Urinary bladder (tissue), 4 donors: ENCODE measurements around the gene C16orf90. TPM values are rescaled to one million over a fixed set of nuclear protein-coding genes. Genes with fewer than 3 reads are reported as not detected.

Source experiments
- DNase-seq: peaks from one replicate; pipeline ENCODE4 v3.0.0-alpha.2; 2015; ENCODE audit errors: extremely low spot score
- H3K27ac ChIP-seq: one replicate; pipeline ENCODE4 v1.5.1; 2013; ENCODE audit warnings: low read depth, mild to moderate bottlenecking, moderate library complexity
- H3K36me3 ChIP-seq: one replicate; pipeline ENCODE4 v1.6.1; 2013; ENCODE audit warnings: mild to moderate bottlenecking, moderate library complexity; ENCODE audit not compliant: insufficient read depth
- H3K4me1 ChIP-seq: one replicate; pipeline ENCODE4 v1.6.1; 2013; ENCODE audit warnings: mild to moderate bottlenecking, moderate library complexity; ENCODE audit not compliant: insufficient read depth
- H3K4me3 ChIP-seq: one replicate; pipeline ENCODE4 v1.5.1; 2013; ENCODE audit warnings: low read depth, low read length
- WGBS: extraction: QIAGEN DNeasy Blood & Tissue Kit; methylation state at CpG from one replicate; pipeline ENCODE4 v1.1.7; 2013; 5-methylcytosine and 5-hydroxymethylcytosine counted together
- polyA plus RNA-seq: library from polyadenylated mRNA; stranded (reverse); fragments of 200-250 nt; gene quantifications from one replicate; pipeline ENCODE4 v1.2.3, GENCODE V29; 2013
- total RNA-seq: library from RNA; depleted of rRNA; stranded (reverse); fragments of >200 nt; gene quantifications from one replicate; pipeline ENCODE4 v1.2.3, GENCODE V29; 2014
- donor health status: healthy with polysubstance abuse.
- donor health status: healthy.

Gene C16orf90
- total and polyA plus RNA-seq, 2 donors, result not detected

DNA sequence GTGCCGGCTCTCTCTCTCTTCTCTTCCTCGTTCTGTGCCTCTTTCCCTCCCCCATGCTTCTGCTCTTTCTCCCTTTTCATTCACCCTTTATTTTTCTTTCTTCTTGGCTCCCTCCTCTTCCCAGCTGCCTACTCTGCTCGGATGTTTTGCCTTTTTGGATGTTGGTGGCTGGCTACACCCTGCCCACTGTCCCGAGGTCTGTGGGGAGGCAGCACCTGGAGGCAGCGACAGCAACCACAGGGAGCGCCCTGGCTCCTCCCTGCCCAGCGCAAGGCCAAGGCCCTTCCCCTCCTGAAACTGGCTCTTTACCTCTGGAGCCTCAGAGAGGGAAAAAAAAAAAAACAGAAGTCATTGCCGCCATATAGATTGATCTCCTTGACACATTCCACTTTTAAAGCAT, 25.6 kb upstream of the C16orf90 start:
- Histone ChIP-seq H3K27ac (no peak overlapping the region), H3K4me1 (no peaks in the 10 kb centered on the region), H3K36me3 (peaks cover 2% of the 10 kb centered on the region), H3K4me3 (no peak overlapping the region)
- WGBS, result 37% methylated on average over 8 of the region's 8 CpGs
- no peak for DNase-seq

DNA sequence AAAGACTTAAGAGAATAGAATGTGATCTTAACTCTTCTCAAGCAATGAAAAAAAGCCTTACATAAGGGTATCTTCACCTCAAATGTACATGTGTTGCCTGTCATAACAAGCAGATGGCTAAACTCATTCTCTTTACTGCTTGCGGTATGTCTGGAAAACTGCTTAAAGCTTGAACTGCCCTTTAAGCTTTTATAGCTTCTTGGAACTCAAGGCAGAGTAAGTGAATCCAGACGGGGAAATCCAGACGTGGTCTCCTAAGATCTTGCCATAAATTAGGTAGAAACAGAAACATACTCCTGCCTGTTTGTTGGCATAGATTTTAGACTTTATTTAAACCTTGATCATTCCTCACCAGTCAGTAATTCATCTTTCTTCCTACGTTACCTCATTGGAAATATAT, 25.1 kb upstream of the C16orf90 start:
- no peak overlapping the region for H3K4me3 ChIP-seq
- no peaks in the 10 kb centered on the region for H3K4me1 ChIP-seq
- peaks cover 2% of the 10 kb centered on the region for H3K36me3 ChIP-seq
- H3K27ac ChIP-seq, result no peak overlapping the region
- DNase-seq, result peak; percentile 77
- WGBS, result 34% methylated on average over 4 of the region's 4 CpGs

DNA sequence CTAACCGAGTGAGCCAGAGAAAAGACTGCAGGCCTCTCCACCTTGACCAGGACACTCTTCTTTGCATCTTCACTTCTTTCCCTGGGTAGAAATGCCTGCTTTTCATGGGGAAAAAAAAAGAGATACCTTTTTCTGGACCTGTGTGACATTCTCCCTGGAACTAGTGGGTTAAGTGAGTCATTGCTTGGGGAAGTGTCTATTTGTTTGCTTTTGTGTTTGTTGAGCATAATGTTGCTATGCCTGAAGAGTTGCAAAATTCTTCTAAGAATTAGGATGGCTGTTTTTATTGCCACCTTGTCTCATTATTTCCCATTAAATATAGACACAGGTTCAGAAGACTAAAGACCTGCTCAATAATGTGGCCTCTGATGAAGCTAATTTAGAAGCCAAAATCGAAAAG, 24.3 kb upstream of the C16orf90 start:
- 98% methylated on average over 2 of the region's 2 CpGs for WGBS
- no peaks in the 10 kb centered on the region for H3K4me1 ChIP-seq
- H3K4me3 ChIP-seq, result no peak overlapping the region
- H3K27ac ChIP-seq, result no peak overlapping the region
- peaks cover 2% of the 10 kb centered on the region for H3K36me3 ChIP-seq
- DNase-seq, result no peak

DNA sequence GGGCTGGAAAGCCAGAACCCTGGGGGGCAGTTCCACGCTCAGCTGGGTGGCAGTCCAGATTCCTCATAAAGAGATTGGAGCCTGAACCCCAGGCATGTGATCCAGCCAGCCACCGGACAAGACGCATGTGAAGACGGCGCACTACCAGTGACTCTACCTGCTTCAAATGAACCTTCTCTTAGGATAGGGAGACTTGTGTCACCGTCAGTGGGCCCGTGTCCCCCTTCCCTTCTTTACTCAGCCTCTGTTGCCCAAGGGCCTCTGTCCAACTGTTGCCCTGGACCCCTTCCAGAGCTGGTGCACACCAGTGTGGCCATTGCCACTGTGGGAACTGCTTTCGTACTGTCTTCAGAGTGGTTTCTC, 23.7 kb upstream of the C16orf90 start:
- peaks cover 2% of the 10 kb centered on the region for H3K36me3 ChIP-seq
- WGBS, result 94% methylated on average over 8 of the region's 8 CpGs
- DNase-seq, result no peak
- H3K4me3 ChIP-seq, result no peak overlapping the region
- H3K27ac ChIP-seq, result no peak overlapping the region
- H3K4me1 ChIP-seq, result no peaks in the 10 kb centered on the region

DNA sequence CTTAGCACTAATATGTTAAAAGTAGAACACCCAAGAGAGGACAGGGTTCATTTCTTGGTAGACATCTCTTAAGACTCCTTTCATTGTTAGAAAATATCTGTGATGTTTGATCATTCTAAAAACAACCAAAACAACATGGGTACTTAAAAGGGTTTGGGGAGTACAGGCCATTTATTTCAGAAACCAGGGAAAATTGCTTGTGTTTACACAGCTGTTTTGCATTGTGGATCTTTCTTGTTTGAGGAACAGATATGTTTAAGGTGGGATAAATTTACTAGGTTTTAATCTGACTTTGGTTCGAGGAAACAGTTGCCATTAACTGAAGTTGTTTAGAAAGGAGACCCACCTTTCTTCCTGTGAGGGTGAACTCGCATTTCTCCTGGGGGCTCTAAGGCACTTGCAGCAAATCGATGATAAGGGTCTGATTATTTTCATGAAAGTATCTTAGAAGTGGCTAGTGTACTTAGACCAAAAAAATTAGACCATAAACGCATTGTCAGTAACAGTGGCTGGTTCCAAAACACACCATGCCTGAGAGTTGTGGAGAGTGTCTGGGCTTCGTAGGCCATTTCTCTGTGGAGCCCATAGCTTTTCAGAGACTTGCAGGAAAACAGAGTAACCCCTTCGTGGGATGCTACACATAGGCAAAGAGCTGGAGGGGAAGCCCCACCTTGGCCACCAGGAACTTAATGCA, 23.1 kb upstream of the C16orf90 start:
- H3K4me3 ChIP-seq, result no peak overlapping the region
- peaks cover 2% of the 10 kb centered on the region for H3K36me3 ChIP-seq
- 79% methylated on average over 6 of the region's 6 CpGs for WGBS
- DNase-seq, result no peak
- H3K27ac ChIP-seq, result no peak overlapping the region
- no peaks in the 10 kb centered on the region for H3K4me1 ChIP-seq

DNA sequence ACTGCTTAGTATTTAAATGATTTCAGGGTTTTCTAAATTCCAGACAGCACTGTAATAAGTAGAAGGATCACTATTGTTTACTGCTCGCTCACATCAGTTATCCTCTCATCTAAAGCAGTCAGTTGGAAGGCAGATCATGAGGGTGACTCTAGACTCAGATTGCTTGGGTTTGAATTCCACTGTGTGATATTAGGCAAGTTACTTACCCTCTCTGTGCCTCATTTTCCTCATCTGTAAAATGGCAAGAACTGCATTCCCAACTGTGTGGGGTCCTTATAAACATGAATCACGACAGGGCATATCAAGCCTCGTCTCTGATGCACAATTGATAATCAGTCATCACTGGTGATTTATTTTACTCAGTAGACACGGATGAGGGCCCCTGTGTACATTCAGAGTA, 20.6 kb upstream of the C16orf90 start:
- Histone ChIP-seq H3K4me3 (no peak overlapping the region), H3K36me3 (peaks cover 7% of the 10 kb centered on the region), H3K4me1 (no peaks in the 10 kb centered on the region), H3K27ac (no peak overlapping the region)
- WGBS, result 97% methylated on average over 4 of the region's 4 CpGs
- DNase-seq, result no peak

DNA sequence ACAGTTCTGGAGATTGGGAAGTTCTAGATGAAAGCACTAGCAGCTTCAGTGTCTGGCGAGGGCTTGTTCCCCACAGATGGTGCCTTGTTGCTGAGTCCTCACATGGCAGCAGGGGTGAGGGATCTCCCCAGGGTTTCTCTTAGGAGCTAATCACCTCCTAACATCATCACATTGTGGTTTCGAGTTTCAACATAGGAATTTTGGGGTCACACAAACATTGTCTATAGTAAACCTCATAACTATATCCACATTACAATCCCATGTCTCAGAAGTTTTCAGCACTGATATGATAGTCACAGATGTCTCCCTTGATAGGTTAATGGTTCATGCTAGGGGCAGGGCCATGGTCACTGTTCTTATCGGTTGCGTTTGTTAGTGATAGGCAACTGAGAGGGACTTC, 19.3 kb upstream of the C16orf90 start:
- Histone ChIP-seq H3K4me3 (no peak overlapping the region), H3K36me3 (peaks cover 6% of the 10 kb centered on the region), H3K27ac (no peak overlapping the region), H3K4me1 (no peaks in the 10 kb centered on the region)
- WGBS, result 93% methylated on average over 4 of the region's 4 CpGs
- DNase-seq, result no peak

DNA sequence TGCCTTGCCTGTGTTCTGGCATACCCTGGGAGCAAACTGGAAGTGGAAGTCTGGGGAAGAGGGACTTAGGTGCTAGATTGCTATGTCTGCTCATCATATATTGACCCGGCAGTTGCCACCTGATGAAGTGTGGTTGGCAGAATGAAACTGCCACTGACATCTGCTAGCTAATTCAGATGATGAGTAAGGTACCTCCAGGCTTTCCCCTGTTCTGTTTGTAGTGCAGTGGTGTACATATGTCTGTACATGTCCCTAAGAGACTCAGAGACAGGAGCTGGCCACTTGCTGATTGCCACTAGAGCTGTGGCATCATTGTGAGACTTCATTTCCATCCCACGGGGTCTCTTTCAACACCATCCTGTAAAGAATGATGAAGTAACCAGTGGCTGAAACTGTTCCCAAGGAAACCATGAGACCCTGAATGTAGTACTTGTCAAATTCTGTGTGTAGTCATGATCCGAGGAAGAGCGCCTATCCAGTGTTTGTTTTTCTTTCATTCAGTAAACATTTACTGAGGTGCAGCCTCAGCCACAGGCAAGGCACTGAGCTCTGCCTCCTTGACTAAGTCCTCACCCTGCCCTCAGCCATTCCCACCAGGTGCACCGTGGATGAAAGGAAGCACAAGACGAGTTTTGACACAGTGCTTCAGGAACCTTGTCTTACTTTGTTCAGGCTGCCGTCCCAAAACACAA, 18.7 kb upstream of the C16orf90 start:
- Histone ChIP-seq H3K27ac (no peak overlapping the region), H3K4me1 (no peaks in the 10 kb centered on the region), H3K36me3 (peaks cover 6% of the 10 kb centered on the region), H3K4me3 (no peak overlapping the region)
- WGBS, result 93% methylated on average over 7 of the region's 7 CpGs
- DNase-seq, result no peak

DNA sequence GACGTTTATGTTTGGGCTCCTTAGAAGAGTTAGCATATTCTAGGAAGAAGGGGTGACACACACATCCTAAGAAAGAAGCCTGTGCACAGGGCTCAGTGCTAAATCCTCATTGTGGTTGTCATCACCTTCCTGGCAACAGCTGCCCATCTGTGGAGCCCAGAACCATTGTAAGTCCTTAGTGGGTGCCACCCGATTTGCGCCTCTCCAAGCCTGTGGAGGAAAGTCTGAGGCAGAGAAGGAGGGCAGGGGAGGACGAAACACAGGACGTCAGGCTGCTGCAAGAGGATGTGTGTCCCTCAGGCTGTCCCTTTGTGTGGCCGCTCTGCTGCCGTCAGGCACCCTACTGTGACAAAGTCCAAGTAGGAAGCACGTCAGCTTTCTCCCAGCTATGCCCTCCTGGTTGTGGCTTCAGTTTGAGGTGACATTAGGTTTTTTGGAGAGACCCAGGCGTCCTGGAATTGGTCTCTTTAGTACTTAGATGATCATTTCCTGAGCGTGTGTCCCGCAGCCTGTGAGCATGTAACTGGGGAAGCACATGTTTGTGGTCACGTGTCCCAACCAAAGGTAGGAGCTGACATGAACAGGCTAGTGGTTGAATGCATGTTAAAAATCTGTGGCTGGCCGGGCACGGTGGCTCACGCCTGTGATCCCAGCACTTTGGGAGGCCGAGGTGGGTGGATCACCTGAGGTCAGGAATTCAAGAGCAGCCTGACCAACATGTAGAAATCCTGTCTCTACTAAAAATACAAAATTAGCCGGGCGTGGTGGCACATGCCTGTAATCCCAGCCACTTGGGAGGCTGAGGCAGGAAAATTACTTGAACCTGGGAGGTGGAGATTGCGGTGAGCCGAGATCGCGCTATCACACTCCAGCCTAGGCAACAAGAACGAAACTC, 16.2 kb upstream of the C16orf90 start:
- WGBS, result 95% methylated on average over 23 of the region's 23 CpGs
- no peak for DNase-seq
- peaks cover 6% of the 10 kb centered on the region for H3K36me3 ChIP-seq

DNA sequence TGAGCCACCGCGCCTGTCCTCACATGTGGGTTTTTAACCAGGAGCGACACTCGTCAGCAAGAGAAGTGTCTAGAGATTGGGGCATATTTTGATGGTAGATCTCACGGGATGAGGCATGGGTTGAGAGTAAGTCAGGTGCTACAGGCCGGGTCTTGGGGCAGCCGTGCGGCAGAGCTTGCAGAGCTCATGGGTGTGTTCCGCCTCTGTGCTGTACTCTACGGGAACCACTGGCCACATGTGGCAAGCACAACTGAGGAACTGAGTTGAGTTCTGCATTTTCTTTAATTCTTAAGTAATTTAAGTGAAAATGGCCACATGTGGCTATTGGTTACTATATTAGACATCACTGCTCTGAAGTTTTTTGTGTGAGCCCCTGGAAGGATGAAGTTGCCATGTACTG, 15.1 kb upstream of the C16orf90 start:
- no peaks in the 10 kb centered on the region for H3K4me1 ChIP-seq
- no peak overlapping the region for H3K4me3 ChIP-seq
- no peak for DNase-seq
- peaks cover 7% of the 10 kb centered on the region for H3K36me3 ChIP-seq
- H3K27ac ChIP-seq, result no peak overlapping the region
- 96% methylated on average over 10 of the region's 10 CpGs for WGBS

More for the DNA sequence above, 16.2 kb upstream of the C16orf90 start:
- H3K4me1 ChIP-seq, result no peaks in the 10 kb centered on the region
- H3K4me3 ChIP-seq, result no peak overlapping the region
- H3K27ac ChIP-seq, result no peak overlapping the region

DNA sequence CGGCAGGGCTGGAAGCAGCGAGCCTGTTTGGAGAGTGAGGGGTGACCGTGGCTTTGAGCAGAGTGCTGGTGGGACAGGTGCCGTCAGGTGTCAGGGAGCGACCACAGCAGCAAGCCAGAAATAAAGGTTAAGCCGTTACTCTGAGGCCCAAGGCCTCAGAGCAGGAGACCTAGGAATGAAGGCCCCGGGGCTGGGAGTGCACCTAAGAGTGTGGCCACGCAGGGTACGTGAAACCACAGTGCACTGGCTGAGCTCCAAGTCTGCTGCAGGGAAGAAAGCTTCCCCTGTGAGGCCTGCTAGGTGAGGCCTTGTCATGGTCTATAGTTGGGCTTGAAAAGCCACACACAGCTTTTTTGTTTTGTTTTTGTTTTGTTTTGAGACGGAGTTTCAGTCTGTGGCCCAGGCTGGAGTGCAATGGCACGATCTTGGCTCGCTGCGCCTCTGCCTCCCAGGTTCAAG, 14.2 kb upstream of the C16orf90 start:
- 89% methylated on average over 13 of the region's 13 CpGs for WGBS
- no peak for DNase-seq

DNA sequence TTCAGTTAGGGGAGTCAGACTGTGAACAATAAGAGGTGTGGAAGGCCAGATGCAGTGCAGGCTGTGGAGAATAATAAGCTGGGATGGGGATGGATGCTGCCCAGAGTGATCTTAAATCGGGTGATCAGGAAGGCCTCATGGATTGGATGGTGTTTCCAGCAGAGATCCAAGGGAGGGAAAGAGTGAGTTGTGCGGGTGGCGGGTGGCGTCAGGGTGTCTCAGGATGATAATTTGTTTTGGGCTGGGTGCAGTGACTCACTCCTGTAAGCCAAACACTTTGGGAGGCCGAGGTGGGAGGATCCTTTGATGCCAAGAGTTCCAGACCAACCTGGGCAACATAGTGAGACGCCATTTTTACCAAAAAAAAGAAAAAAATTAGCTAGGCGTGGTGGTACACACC, 13.4 kb upstream of the C16orf90 start:
- DNase-seq, result no peak
- Histone ChIP-seq H3K4me1 (no peaks in the 10 kb centered on the region), H3K36me3 (peaks cover 7% of the 10 kb centered on the region), H3K27ac (no peak overlapping the region), H3K4me3 (no peak overlapping the region)
- 95% methylated on average over 7 of the region's 7 CpGs for WGBS

More for the DNA sequence above, 14.2 kb upstream of the C16orf90 start:
- Histone ChIP-seq H3K27ac (no peak overlapping the region), H3K36me3 (peaks cover 7% of the 10 kb centered on the region), H3K4me3 (no peak overlapping the region), H3K4me1 (no peaks in the 10 kb centered on the region)

DNA sequence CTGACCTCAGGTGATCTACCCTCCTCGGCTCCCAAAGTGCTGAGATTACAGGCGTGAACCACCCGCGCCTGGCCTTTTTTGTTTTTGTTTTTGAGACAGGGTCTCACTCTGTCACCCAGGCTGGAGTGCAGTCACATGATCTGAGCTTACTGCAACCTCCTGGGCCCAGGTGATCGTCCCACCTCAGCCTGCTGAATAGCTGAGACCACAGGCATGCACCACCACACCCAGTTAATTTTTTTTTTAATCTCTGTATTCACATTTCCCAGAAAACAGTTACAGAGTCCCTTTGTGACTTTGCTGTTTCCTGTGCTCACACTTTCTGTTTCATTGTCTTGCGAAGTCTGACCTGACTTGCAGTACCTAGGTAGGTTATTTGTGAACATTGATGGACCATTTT, 8.2 kb upstream of the C16orf90 start:
- 84% methylated on average over 6 of the region's 6 CpGs for WGBS
- Histone ChIP-seq H3K4me3 (no peak overlapping the region), H3K27ac (no peak overlapping the region), H3K36me3 (peaks cover 2% of the 10 kb centered on the region), H3K4me1 (no peaks in the 10 kb centered on the region)
- no peak for DNase-seq
